ENCODE results near the gene ABO. TPM values are rescaled to one million over a fixed set of nuclear protein-coding genes. Genes with fewer than 3 reads are reported as not detected.

The ABO gene
- total and polyA plus RNA-seq, 9 of the 15 experiments (the other 6 are each of a cell fraction or from before 2014, with no cell fraction given): 5.0 to 21.9 (median 11.9) TPM

DNA sequence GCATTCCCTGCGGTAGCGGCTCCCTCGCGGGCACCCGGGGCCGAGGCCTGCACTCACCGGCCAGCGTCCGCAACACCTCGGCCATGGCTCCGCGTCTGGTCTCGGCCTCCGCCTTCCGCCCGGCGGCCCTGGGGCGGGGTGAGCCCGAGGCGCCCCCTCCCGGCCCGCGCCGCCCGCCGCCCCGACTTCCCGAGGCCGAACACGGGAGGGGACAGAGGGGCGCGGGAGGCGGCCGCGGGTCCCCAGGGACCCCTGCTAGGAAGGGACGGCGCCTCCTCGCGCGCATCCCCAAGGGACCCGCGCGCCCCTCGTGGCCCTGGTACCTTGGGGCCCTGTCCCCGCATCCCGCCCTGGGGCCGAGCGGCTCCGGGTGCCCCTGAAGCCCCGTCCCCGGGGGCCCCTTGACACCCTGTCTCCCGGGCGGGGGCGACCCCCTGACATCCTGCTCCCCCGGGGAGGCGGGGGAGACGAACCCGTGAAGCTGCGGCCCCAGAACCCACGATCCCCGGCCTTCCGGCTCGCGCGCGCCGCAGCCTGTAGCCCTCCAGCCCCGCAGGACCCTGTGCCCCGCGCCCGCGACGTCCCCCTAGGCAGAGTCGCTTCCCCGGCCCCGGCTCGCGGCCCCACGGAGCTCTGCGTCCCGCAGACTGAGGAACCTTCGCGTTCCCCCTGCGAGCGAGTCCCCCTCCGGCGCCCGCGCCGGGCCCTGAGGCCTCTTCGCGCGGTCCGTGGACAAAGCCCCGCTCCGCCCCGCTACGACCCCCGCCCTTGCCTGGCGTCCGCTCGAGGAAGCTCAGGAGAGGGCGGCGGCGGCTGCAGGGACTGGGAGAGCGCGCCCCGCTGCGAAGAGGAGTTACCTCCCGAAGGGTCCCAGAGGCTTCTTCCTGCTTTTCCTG lies at the start of gene ABO (continued):
- TF ChIP-seq, protein P1, sequence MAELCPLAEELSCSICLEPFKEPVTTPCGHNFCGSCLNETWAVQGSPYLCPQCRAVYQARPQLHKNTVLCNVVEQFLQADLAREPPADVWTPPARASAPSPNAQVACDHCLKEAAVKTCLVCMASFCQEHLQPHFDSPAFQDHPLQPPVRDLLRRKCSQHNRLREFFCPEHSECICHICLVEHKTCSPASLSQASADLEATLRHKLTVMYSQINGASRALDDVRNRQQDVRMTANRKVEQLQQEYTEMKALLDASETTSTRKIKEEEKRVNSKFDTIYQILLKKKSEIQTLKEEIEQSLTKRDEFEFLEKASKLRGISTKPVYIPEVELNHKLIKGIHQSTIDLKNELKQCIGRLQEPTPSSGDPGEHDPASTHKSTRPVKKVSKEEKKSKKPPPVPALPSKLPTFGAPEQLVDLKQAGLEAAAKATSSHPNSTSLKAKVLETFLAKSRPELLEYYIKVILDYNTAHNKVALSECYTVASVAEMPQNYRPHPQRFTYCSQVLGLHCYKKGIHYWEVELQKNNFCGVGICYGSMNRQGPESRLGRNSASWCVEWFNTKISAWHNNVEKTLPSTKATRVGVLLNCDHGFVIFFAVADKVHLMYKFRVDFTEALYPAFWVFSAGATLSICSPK (IDR thresholded peaks at IDR 0.05; ENCODE audit: borderline replicate concordance): no peak
- TF ChIP-seq ATF1 (CRISPR knock-in tag; IDR thresholded peaks at IDR 0.05): no peak
- TF ChIP-seq ATF1 (tag; IDR thresholded peaks at IDR 0.05): no peak
- no peak for TF ChIP-seq TAF15 (IDR thresholded peaks at IDR 0.05; ENCODE audit: low read depth, low read length)
- no peak for TF ChIP-seq LARP7 (IDR thresholded peaks at IDR 0.05)
- peak; percentile 31; the same call in 1 of the 2 replicates for TF ChIP-seq POLR2AphosphoS5 (IDR thresholded peaks at IDR 0.05; ENCODE audit: control insufficient read depth, insufficient read depth, low read depth, low read length)
- no peak for TF ChIP-seq NELFE (IDR thresholded peaks at IDR 0.05; ENCODE audit: insufficient read depth, insufficient read length)
- TF ChIP-seq ZNF766 (CRISPR knock-in tag; conservative IDR thresholded peaks at IDR 0.05): no peak
- no peak for TF ChIP-seq KAT8 (IDR thresholded peaks at IDR 0.05; ENCODE audit: low read depth)
- no peak for TF ChIP-seq RHOXF2B (CRISPR knock-in tag; conservative IDR thresholded peaks at IDR 0.05)
- no peak for TF ChIP-seq ZNF436 (CRISPR knock-in tag; IDR thresholded peaks at IDR 0.05)
- no peak for TF ChIP-seq TEAD2 (tag; IDR thresholded peaks at IDR 0.05)
- TF ChIP-seq, protein P2, sequence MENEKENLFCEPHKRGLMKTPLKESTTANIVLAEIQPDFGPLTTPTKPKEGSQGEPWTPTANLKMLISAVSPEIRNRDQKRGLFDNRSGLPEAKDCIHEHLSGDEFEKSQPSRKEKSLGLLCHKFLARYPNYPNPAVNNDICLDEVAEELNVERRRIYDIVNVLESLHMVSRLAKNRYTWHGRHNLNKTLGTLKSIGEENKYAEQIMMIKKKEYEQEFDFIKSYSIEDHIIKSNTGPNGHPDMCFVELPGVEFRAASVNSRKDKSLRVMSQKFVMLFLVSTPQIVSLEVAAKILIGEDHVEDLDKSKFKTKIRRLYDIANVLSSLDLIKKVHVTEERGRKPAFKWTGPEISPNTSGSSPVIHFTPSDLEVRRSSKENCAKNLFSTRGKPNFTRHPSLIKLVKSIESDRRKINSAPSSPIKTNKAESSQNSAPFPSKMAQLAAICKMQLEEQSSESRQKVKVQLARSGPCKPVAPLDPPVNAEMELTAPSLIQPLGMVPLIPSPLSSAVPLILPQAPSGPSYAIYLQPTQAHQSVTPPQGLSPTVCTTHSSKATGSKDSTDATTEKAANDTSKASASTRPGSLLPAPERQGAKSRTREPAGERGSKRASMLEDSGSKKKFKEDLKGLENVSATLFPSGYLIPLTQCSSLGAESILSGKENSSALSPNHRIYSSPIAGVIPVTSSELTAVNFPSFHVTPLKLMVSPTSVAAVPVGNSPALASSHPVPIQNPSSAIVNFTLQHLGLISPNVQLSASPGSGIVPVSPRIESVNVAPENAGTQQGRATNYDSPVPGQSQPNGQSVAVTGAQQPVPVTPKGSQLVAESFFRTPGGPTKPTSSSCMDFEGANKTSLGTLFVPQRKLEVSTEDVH (IDR thresholded peaks at IDR 0.05; ENCODE audit: low read depth, partially characterized antibody): no peak
- TF ChIP-seq, protein P3, sequence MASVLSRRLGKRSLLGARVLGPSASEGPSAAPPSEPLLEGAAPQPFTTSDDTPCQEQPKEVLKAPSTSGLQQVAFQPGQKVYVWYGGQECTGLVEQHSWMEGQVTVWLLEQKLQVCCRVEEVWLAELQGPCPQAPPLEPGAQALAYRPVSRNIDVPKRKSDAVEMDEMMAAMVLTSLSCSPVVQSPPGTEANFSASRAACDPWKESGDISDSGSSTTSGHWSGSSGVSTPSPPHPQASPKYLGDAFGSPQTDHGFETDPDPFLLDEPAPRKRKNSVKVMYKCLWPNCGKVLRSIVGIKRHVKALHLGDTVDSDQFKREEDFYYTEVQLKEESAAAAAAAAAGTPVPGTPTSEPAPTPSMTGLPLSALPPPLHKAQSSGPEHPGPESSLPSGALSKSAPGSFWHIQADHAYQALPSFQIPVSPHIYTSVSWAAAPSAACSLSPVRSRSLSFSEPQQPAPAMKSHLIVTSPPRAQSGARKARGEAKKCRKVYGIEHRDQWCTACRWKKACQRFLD (CRISPR knock-in tag; IDR thresholded peaks at IDR 0.05): no peak
- no peak for TF ChIP-seq ZNF23 (CRISPR knock-in tag; IDR thresholded peaks at IDR 0.05)
- TF ChIP-seq ZNF165 (CRISPR knock-in tag; IDR thresholded peaks at IDR 0.05; ENCODE audit: borderline replicate concordance): no peak
- TF ChIP-seq CCAR2 (IDR thresholded peaks at IDR 0.05; ENCODE audit: low read depth, low read length): no peak
- TF ChIP-seq MECOM (CRISPR knock-in tag; IDR thresholded peaks at IDR 0.05): no peak
- TF ChIP-seq FOXJ2 (tag; IDR thresholded peaks at IDR 0.05): no peak

Data from K562 (cell line).